GM12878 (cell line): ENCODE results near the gene UBXN11. TPM values are rescaled to one million over a fixed set of nuclear protein-coding genes. Genes with fewer than 3 reads are reported as not detected.

ENCODE experiments used
- BCL11A ChIP-seq: IDR thresholded peaks from 2 replicates; pipeline ENCODE4 v1.6.1; 2011; ENCODE audit warnings: low read depth, low read length
- IKZF1 ChIP-seq: fragments of 450-650 bp; conservative IDR thresholded peaks from 2 replicates; pipeline ENCODE4 v1.6.1; 2017; ENCODE audit warnings: antibody characterized with exemption, mild to moderate bottlenecking
- SP1 ChIP-seq: IDR thresholded peaks from one replicate; pipeline ENCODE4 v1.6.1; 2011; ENCODE audit warnings: low read depth, low read length
- SUPT20H ChIP-seq: IDR thresholded peaks from 2 replicates; pipeline ENCODE4 v1.6.1; 2011; ENCODE audit warnings: low read depth, mild to moderate bottlenecking, low read length, moderate library complexity, borderline replicate concordance; ENCODE audit not compliant: control insufficient read depth
- TARDBP ChIP-seq: IDR thresholded peaks from 2 replicates; pipeline ENCODE4 v1.6.1; 2016; ENCODE audit warnings: borderline replicate concordance
- TCF12 ChIP-seq: IDR thresholded peaks from 2 replicates; pipeline ENCODE4 v1.6.1; 2011; ENCODE audit warnings: low read depth, mild to moderate bottlenecking, low read length
- polyA plus RNA-seq, 11 experiments: library from polyadenylated mRNA; depleted of rRNA in 4 of 11; unstranded in 6 of 11; stranded (reverse) in 5 of 11; fragments of >200 nt; fragmentation: Nextera tagmentation in 4 of 11; fragmentation: Illumina TruSeq in 1 of 11; extraction: Ambion mirVana in 4 of 11; extraction: Trizol in 1 of 11; gene quantifications; 1 replicate in 1 of 11; 2 replicates in 10 of 11; pipeline versions ENCODE4 v1.2.1 to v1.2.3, GENCODE V29; 2011 to 2016; ENCODE audit warnings: inconsistent platforms in 2 of 11, missing spikeins in 2 of 11, low read depth in 1 of 11
- total RNA-seq, 4 experiments: library from RNA; depleted of rRNA in 3 of 4; stranded (reverse); fragments of >200 nt in 3 of 4; fragmentation: Illumina TruSeq in 1 of 4; extraction: Trizol in 1 of 4; gene quantifications; 2 replicates each; pipeline versions ENCODE4 v1.2.1 to v1.2.3, GENCODE V29; 2013 to 2021
- TF ChIP-seq, protein P1 (sequence below): fragments of 450-650 bp; IDR thresholded peaks from 2 replicates; pipeline ENCODE4 v1.6.1; 2018; ENCODE audit warnings: borderline replicate concordance, mild to moderate bottlenecking; ENCODE audit not compliant: partially characterized antibody
- TF ChIP-seq, protein P2 (sequence below): IDR thresholded peaks from 2 replicates; pipeline ENCODE4 v1.6.1; 2011; ENCODE audit warnings: borderline replicate concordance, low read depth, mild to moderate bottlenecking, moderate library complexity, mixed read lengths, low read length; ENCODE audit not compliant: insufficient read depth; ENCODE audit errors: extremely low read length
- TF ChIP-seq, protein P3 (sequence below): fragments of 450-650 bp; IDR thresholded peaks from 2 replicates; pipeline ENCODE4 v1.6.1; 2016; ENCODE audit warnings: mild to moderate bottlenecking
- TF ChIP-seq, protein P4 (sequence below): fragments of 450-650 bp; IDR thresholded peaks from 2 replicates; pipeline ENCODE4 v1.6.1; 2017; ENCODE audit warnings: mild to moderate bottlenecking, moderate library complexity

Gene UBXN11
- total and polyA plus RNA-seq, 10 of the 15 experiments (the other 5 are each of a cell fraction or from before 2014, with no cell fraction given): 0.32 to 34.4 (median 9.6) TPM

DNA sequence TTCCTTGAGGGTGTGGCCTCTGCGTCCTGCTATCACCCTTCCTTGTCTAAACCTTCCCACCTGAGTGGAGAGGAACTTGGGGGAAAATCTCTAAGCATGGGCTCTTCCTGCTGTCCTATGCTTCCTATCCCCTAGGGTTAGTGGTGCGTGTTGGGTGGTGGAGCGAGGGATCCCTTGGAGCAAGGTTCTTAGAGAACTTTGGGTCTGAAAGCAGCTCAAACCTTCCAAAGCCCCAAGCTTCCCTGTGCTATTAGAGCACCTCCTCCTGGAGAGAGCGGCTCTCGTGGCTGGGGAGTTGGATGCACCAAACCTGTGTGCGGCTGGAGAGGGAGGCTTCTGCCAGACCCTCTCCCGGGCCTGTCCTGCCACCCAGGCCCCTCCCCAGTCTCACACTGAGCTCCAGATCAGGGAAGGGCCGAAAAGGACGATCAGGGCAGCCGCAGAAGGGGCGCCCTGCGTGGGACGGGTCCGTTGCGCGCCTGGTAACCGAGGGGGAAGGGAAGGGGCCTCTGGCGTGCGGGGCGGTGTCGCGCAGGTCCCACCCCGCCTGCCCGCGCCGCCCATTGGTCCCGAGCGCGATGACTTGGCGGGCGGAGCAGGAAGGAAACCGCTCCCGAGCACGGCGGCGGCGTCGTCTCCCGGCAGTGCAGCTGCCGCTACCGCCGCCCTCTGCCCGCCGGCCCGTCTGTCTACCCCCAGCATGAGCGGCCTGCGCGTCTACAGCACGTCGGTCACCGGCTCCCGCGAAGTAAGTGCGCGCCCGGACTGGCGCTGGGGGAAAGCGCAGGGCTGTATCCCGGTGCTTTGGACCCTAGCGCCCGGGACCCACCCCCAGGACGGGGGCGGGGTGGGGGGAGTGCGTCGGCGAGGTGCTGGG is 26.7 kb downstream of the UBXN11 start, which contains the start of gene SH3BGRL3 (continued):
- TF ChIP-seq, protein P1, sequence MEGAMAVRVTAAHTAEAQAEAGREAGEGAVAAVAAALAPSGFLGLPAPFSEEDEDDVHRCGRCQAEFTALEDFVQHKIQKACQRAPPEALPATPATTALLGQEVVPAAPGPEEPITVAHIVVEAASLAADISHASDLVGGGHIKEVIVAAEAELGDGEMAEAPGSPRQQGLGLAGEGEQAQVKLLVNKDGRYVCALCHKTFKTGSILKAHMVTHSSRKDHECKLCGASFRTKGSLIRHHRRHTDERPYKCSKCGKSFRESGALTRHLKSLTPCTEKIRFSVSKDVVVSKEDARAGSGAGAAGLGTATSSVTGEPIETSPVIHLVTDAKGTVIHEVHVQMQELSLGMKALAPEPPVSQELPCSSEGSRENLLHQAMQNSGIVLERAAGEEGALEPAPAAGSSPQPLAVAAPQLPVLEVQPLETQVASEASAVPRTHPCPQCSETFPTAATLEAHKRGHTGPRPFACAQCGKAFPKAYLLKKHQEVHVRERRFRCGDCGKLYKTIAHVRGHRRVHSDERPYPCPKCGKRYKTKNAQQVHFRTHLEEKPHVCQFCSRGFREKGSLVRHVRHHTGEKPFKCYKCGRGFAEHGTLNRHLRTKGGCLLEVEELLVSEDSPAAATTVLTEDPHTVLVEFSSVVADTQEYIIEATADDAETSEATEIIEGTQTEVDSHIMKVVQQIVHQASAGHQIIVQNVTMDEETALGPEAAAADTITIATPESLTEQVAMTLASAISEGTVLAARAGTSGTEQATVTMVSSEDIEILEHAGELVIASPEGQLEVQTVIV: no peak
- no peak for TF ChIP-seq SUPT20H
- TF ChIP-seq BCL11A: no peak
- TF ChIP-seq TARDBP: no peak
- TF ChIP-seq TCF12: 0 out of 2 replicates have a peak, but pooled peaks have one; percentile 43
- TF ChIP-seq SP1: peak; percentile 36
- TF ChIP-seq, protein P2, sequence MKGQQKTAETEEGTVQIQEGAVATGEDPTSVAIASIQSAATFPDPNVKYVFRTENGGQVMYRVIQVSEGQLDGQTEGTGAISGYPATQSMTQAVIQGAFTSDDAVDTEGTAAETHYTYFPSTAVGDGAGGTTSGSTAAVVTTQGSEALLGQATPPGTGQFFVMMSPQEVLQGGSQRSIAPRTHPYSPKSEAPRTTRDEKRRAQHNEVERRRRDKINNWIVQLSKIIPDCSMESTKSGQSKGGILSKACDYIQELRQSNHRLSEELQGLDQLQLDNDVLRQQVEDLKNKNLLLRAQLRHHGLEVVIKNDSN: no peak
- TF ChIP-seq, protein P3, sequence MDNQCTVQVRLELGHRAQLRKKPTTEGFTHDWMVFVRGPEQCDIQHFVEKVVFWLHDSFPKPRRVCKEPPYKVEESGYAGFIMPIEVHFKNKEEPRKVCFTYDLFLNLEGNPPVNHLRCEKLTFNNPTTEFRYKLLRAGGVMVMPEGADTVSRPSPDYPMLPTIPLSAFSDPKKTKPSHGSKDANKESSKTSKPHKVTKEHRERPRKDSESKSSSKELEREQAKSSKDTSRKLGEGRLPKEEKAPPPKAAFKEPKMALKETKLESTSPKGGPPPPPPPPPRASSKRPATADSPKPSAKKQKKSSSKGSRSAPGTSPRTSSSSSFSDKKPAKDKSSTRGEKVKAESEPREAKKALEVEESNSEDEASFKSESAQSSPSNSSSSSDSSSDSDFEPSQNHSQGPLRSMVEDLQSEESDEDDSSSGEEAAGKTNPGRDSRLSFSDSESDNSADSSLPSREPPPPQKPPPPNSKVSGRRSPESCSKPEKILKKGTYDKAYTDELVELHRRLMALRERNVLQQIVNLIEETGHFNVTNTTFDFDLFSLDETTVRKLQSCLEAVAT: peak; percentile 36; the same call in 1 of the 2 replicates
- peak; percentile 79 for TF ChIP-seq IKZF1
- TF ChIP-seq, protein P4, sequence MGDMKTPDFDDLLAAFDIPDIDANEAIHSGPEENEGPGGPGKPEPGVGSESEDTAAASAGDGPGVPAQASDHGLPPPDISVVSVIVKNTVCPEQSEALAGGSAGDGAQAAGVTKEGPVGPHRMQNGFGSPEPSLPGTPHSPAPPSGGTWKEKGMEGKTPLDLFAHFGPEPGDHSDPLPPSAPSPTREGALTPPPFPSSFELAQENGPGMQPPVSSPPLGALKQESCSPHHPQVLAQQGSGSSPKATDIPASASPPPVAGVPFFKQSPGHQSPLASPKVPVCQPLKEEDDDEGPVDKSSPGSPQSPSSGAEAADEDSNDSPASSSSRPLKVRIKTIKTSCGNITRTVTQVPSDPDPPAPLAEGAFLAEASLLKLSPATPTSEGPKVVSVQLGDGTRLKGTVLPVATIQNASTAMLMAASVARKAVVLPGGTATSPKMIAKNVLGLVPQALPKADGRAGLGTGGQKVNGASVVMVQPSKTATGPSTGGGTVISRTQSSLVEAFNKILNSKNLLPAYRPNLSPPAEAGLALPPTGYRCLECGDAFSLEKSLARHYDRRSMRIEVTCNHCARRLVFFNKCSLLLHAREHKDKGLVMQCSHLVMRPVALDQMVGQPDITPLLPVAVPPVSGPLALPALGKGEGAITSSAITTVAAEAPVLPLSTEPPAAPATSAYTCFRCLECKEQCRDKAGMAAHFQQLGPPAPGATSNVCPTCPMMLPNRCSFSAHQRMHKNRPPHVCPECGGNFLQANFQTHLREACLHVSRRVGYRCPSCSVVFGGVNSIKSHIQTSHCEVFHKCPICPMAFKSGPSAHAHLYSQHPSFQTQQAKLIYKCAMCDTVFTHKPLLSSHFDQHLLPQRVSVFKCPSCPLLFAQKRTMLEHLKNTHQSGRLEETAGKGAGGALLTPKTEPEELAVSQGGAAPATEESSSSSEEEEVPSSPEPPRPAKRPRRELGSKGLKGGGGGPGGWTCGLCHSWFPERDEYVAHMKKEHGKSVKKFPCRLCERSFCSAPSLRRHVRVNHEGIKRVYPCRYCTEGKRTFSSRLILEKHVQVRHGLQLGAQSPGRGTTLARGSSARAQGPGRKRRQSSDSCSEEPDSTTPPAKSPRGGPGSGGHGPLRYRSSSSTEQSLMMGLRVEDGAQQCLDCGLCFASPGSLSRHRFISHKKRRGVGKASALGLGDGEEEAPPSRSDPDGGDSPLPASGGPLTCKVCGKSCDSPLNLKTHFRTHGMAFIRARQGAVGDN: peak; percentile 72
